Activated CD8-positive, alpha-beta memory T cell treated with anti-CD3 and anti-CD28 coated beads for 24 hours (primary cell): ENCODE measurements around the gene OOSP1.
"Not testable (repeated sequence)": the region's sequence is repeated elsewhere in the genome, so short reads cannot be mapped to it uniquely, and the experiment has no call there.

Experiments used
- DNase-seq: peaks from one replicate; pipeline ENCODE4 v3.0.0-alpha.2; 2020

OOSP1 gene

DNA sequence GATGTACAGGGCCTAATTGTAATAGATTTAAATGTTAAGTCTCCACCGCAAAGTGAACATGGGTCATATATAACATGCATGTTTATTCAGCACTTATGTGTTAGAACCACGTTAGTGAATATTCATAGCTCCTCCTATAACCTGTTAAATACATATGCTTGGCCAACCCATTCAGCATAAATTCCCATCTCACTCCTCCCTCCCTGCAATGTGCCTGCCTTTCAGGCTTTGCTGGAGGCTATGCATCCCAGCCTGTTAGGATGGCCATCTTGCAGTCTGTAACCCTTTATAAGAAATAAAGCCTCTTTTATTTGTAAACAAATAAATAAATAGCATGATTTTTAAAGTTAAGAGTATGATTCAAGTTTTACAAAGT, 23.9 kb downstream of the OOSP1 start:
- no peak for DNase-seq

DNA sequence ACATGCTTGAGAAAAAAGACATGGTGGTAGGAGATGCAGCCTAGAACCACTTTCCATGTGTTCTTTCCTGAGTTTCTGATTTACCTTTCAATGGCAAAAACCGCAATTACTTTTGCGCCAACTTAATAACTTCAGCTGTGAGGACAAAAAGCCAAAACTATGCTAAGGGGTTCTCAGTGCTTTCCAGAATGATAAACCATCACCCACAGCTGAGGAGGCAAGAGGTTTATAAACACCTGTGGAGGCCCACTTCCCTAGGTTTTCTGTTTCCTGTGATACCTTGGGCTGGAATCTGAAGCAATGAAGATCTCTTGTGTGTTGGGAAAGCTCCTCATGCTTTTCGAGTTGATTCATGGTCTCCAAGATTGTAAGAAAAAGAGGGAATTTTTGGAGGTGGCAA, 25.5 kb downstream of the OOSP1 start, which contains the start of gene OOSP4A:
Gene OOSP4A (plus strand): TSS at position 301 of the 400 bp plus-strand sequence. CDS start 0 bp downstream, at position 301.
- DNase-seq = no peak

DNA sequence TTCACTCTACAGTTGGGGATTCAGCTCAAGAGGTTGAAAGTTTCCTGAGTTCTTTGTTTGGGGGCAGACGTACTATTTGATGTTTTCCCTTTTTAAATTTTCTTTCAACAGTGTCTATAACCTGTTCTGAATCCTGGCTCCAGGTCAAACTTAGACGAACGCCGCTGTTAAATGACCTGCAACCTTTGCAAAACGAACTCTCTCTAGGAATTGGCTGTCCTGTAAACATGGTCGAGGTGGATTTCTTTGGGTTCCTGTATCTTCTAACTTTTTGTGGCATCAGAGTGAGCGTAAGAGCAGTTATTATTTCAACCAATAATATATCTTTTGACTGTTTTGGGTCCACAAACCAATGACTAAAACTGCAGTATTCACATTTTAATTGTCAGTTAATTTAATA, 27.2 kb downstream of the OOSP1 start:
- no peak for DNase-seq

DNA sequence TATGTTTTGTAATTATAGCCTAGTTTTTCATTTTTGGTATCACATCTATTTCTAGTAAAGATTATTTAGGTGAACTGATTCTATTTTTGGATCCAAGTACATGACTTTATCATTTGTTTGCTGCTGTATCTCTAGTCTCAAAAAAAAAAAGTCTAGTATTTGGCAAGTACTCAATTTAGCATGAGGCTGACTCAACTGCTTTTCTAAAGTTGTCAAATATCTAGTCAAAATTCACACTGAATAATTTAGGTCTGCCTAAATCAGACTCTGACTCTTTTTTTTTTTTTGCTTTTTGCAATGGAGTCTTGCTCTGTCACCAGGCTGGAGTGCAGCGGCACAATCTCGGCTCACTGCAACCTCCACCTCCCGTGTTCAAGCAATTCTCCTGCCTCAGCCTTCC, 28.0 kb downstream of the OOSP1 start:
- no peak for DNase-seq

DNA sequence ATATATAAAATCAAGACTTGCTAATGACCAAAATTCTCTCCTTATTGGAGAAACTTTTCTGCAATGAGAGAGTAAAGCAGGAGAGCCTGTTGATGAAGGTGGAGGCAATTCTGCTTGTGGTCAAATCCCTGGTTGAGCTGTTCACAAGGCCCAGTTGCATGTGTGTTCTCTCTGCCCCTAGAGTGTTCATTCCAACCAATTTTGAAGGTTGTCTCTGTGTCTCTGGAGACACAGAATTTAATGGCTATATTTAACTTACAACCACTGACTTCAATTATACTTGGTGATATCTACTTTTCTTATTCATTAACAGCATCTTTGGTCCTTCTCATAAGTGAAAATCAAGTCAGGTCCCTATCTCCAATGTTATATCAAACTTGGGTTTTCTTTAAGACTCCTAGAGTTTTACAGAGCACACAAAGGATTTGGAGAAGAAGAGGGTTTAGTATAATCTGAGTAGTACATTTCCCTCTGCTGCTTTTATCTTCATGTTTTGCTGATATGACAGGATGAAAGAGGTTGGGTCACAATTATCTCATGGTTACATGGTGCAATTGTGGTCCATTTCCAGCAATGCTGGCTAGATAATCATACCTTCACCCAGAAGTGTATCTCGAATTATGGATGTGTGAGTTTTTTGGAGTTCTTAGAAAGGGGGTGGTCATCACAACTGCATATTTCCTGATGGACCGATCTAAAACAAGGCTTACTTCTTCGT, 29.6 kb downstream of the OOSP1 start:
- DNase-seq = no peak

DNA sequence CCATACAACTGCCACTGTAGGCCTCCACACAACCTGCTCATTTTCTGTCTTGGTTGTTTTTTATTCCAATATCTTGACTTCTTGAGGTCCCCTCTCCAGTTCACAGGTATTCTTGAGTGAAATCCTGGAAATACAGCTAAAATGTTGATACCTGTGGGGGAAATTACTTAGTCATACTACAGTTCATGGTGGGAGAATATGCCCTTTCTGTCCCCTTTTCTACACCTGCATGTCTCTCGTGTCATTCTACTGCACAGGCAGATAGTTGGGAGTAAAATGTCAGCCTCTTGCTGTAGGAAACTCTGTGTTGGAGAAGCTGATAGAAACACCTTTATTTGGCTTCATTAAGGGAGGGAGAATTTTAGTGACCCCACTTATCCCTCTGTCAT, 30.2 kb downstream of the OOSP1 start:
- no peak for DNase-seq

DNA sequence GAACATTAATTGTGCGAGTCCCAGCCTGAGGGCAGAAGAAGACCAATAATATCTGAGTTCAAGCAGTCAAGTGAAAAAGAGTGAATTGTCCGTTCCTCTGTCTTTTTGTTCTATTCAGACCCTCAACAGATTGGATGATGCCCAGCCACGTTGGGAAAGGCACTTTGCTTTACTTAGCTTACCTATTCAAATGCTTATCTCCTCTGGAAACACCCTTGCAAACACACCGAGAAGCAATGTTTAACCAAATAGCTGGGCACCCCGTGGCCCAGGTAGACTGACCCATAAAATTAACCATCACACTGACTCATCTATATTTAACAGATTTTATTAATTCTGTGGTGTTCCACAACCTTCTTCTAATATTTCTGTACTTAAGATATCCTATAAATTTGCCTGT, 34.9 kb downstream of the OOSP1 start:
- no peak for DNase-seq

DNA sequence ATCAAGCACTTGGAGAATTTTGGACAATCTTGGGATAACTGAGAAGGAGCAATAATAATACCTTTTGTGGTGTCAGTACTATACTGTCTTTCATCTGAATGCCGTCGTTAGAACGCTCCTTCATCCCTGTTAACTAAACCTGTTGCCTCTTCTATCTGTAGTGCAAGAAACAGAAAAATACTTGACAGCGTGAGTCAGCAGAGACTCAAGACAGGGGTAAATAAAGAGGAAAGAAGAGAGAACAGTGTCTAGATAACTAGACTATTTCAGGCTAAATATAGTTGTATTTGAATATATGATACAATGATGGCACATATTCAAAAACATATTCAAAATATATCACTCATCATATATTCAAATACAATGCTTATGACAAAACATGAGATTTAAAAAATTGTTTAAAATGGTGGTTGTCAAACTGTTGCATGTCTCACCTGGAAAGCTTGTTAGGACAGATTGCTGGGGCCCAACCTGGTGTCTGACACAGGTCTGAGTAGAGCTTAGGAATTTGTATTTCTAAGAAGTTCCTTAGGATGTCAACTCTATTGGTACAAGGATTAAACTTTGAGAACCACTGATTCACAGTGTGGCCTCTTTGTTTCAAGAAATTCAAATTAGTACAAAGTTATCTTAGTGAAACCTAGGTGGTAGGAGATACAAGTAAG, 43.0 kb downstream of the OOSP1 start:
- no peak for DNase-seq

DNA sequence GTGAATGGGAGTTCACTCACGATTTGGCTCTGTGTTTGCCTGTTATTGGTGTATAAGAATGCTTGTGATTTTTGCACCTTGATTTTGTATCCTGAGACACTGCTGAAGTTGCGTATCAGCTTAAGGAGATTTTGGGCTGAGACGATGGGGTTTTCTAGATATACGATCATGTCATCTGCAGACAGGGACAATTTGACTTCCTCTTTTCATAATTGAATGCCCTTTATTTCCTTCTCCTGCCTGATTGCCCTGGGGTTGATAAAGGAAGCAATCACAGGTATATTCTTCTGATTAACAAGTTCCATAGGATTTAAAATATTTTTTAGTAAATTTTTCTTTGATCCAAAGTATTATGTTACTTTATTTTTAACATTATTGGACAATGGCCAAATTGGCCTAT, 43.8 kb downstream of the OOSP1 start:
- DNase-seq = not testable (repeated sequence)

DNA sequence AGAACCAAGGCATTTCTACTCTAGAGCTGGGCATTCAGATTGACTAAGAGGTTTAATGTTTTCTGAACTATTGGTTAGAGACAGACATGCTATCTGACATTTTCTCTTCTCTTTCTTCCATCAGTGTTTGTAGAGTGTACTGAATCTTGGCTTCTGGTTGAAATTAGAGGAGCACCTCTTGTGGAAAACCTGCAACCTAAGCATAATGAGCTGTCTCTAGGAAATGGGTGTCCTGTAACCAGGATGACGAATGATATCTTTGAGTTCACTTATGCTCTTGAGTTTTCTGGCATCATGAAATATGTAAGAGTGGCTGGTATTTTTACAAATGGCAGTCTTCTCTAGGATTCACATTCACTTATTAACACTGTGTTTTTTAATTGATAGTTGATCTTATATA, 45.0 kb downstream of the OOSP1 start:
- no peak for DNase-seq

DNA sequence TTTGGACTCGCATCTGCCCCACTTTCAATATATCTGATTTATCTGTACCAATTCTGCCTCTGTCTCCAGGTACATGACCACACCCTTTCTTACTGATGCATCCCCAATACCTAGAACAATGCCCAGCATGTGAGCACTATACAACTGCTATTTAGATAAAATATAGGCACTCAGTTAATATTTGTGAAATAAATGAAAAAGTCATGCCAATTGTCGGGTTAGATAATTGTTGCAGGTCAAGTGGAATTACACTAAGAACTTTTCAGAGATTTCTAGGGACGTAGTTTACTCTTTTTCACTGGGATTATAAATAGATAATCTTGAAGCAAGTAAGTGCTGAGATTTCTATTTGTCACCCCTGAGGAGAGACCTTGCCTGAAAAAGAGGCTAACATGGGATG, 46.1 kb downstream of the OOSP1 start:
- no peak for DNase-seq

DNA sequence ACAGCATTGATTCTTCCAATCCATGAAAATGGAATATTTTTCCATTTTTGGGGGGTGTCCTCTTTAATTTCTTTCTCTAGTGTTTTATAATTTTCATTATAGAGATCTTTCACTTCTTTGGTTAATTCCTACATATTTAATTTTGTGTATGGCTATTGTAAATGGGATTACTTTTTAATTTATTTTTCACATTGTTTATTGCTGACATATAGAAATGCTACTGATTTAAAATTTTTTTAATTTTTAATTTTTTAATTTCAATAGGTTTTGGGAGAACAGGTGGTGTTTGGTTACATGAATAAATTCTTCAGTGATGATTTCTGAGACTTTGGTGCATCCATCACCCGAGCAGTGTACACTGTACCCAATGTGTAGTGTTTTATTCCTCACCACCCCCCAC, 52.2 kb downstream of the OOSP1 start:
- DNase-seq = no peak

DNA sequence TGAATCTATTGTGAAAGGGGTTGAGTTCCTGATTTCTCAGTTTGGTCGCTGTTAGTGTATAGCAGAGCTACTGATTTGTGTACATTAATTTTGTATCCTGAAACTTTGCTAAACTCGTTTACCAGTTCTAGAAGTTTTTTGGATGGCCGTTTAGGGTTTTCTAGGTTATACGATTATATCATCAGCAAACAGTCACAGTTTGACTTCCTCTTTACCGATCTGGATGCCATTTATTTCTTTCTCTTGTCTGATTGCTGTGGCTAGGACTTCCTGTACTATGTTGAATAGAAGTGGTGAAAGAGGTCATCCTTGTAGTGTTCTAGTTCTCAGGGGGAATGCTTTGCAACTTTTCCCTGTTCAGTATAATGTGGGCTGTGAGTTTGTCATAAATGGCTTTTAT, 54.2 kb downstream of the OOSP1 start:
- no peak for DNase-seq

DNA sequence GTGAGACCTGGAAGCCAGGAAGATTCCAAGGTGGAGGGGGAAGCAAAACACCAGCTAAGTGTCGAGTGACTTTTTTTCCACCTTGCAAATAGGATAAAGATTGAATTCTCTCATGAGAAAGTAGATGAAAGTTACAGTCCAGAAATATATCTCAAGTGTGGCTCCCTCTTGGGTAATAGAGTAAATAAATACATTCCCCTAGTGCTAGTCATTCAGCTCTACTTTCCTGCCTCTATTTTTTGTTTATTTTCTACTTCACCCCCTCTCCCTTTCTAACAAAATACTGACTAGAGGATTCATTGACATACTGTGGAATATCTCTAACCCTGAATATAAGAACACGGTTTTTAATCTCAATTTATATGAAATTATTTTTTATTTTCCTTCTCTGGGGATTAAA, 59.6 kb downstream of the OOSP1 start:
- DNase-seq = no peak

DNA sequence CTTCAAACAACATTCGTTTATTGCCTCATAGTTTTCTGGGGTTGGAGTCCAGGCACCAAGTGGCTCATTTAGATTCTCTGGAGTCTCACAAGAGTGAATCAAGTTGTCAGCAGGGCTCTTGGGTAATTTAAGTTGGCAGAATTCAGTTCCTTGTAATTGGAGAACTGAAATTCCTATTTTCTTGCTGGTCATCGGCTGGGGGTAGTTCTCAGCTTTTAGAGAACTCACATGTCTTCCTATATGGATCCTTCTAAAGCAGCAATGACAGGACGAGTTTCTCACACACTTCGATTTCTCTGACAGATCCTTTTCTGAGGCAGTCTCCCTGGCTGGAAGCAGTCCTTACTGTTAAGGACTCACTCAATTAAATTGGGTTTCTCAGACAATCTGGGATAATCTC, 61.5 kb downstream of the OOSP1 start:
- DNase-seq = no peak

DNA sequence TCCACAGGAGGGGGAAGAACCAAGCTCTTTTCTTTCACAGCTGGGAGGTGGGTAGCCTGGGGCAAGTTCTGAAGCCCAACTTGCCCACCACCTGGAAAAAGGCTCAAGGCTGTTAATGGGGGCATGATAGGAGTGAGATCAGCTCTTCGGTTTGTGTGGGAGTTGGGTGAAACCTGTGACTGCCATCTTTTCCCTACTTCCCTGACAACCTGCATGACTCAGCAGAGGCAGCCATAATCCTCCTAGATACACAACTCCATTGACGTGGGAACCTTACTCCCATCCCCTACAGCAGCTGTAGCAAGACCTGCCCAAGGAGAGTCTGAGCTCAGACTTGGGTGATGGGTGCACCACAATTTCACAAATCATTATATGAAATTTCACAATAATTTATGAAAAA, 65.5 kb downstream of the OOSP1 start:
- DNase-seq = no peak

DNA sequence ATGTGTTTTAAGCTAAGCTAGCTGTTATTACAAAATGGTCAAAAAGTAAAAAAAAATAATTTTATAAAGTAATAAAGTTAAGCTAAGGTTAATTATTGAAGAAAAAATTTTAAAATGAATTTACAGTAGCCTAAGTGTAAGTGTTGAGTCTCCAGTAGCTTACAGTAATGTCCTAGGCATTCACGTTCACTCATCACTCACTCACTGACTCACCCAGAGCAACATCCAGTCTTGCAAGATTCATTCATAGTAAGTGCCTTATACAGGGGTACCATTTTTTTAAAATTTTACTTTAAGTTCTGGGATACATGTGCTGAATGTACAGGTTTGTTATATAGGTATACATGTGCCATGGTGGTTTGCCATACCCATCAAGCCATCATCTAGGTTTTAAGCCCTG, 67.1 kb downstream of the OOSP1 start:
- no peak for DNase-seq
